Heart left ventricle (tissue), 13 donors: ENCODE data around the gene MSN.

Experiments
- CTCF ChIP-seq, 12 donors: fragments of 200-600 bp; sonication (generic) in 4 of 12; IDR thresholded peaks; one replicate each; pipeline versions ENCODE4 v1.5.0 to v1.8.0; 2018 to 2022; ENCODE audit warnings: antibody characterized with exemption in 12 of 12, mild to moderate bottlenecking in 5 of 12
- POLR2A ChIP-seq, 2 donors: fragments of 450-650 bp; IDR thresholded peaks; one replicate each; pipeline ENCODE4 v1.6.1; 2017; ENCODE audit warnings: antibody characterized with exemption in 2 of 2, mild to moderate bottlenecking in 2 of 2, moderate library complexity in 2 of 2
- donor health status: ischemic (EF 13 %, LVEDD 7.1; RV severe dilation, severe dysfunction).
- donor health status: DM: no; HTN: yes; CAD: no.
- donor health status: DM: no; HTN: no; CAD: no.
- donor health status: ischemic (EF 25% LVEDD 6.9; RV normal size, moderate dysfunction).
- donor health status: ischemic (EF 25% LVEDD 5.7; RV mildly dilated, moderate dysfunction).
- donor health status: ischemic (EF 35%, LVEDD 5.7; RV mildly dilated, moderate dysfunction).
- donor health status: nonischemic (EF 11% LVEDD 7.7; RV severe dilation, severe dysfunction).
- donor health status: DM: yes; HTN: yes; CAD: no.
- donor health status: PGD.
- donor health status: ischemic (EF 29% LVEDD 5.4; RV normal size, mild dysfunction).
- donor health status: nonischemic (EF 23%, LVEDD 6.1; RV moderate dilation, normal function).

GRCh38 chrX:65687367-65687766 is 19.9 kb downstream of the MSN start:
- TF ChIP-seq CTCF (IDR thresholded peaks at IDR 0.05) (no peak), POLR2A (IDR thresholded peaks at IDR 0.05) (no peak)
